Activated gamma-delta T cell (primary cell): ENCODE data around the gene NKTR.
"Not testable (repeated sequence)": the region's sequence is repeated elsewhere in the genome, so short reads cannot be mapped to it uniquely, and the experiment has no call there.

ENCODE experiments used
- DNase-seq: peaks from one replicate; lab custom pipeline; 2025; lab: John Stamatoyannopoulos, UW

NKTR gene

GRCh38 chr3:42595682-42596081 is 4.8 kb upstream of the NKTR start:
- DNase-seq, result no peak

GRCh38 chr3:42597098-42597497 is 3.4 kb upstream of the NKTR start:
- not testable (repeated sequence) for DNase-seq

DNA sequence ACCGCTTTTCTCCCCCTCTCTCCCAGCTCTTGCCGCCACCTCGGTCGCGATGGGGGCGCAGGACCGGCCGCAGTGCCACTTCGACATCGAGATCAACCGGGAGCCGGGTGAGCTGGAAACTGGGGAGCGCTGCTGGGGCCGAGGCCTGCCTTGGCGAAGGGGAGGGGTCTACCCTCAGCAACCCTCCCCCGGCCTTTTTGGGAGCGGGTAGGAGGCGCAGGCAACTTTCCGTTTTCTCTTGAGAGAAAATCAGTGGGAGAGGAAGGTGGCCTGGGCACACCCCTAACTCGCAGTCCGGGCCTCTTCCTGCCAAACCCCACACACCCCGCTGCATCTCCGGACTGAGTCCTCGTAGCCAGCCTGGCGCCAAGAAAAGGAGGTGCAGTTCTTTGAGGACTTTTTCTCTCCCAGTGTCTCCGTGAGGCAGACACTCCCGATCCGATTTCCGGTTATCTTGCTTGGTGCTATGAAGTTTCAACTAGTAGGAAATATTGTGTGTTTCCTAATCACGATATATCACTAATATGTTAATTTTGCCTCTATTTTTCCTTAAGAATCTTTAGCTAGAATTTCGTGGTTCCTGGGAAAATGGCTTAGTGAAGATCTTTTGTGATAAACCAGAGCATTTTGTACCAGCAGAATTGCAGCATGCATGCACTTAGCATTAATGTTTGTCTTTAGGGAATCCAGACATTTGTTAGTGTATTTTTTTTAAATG is 631 bp downstream of the NKTR start:
- no peak for DNase-seq

DNA sequence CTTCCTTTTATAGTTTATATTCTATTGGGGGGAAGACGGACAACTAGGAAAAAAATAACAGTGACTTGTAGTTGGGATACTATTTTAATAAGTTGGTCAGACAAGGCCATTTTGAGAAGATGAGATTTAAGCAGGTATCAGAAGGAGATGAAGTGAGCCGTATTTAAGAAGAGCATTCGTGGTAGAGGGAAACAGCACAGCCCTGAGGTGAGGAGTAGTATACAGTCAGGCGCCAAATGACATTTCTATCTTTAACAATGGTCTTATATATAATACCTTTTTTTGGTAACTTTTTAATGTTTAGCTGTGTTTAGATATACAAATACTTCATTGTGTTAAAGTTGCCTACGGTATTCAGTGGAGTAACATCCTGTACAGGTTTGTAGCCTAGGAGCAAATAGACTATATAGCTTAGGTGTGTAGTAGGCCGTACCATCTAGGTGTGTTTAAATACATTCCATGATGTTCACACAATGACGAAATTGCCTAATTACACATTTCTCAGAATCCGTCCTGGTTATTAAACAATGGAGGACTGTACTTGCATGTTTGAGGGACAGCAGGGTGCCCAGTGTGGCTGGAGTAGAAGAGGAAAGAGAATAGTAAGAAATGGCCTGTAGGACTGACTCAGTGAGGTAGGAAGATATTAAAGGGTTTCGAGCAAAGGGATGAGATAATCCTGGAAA is 1.6 kb downstream of the NKTR start:
- no peak for DNase-seq

DNA sequence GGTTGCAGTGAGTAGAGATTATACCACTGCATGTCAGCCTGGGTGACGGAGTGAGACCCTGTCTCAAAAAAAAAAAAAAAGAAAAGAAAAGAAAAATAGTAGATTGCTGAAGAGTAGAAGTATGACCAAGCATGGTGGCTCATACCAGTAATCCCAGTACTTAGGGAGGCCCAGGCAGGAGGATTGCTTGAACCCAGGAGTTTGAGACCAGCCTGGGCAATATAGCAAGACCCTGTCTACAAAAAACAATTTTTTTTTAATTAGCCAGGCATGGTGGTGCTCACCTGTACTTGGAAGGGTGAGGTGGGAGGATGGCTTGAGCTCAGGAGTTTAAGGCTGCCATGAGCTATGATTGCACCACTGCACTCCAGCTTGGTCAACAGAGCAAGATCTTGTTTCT is 2.5 kb downstream of the NKTR start:
- no peak for DNase-seq

DNA sequence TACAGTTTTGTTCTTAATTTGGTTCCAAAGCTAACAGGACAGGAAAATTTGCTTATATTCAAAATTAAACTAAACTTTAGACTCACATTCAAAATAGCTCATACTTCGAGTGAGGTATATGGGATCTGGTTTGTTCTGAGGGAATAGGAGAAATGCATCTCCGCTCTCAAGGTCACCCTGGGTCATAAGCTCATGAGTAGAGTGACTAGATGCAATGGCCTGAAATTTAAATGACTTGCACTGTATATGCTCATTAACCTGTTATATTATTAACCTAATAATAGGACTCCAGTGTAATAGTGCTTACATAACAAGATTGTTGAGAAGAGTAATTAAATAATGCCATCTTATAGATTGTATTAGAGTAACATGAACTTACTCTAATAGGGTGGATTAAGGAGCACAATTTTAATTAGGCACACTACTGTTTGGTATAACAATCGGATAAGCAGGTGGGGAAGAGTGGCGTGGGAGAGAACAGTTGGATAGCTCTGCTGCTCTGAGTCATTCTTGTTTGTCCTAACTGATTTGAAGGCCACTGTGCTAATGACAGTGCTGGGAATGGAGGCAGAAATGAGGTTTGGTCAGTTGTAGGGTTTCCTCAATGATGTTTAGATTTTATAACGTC is 5.2 kb downstream of the NKTR start:
- no peak for DNase-seq

DNA sequence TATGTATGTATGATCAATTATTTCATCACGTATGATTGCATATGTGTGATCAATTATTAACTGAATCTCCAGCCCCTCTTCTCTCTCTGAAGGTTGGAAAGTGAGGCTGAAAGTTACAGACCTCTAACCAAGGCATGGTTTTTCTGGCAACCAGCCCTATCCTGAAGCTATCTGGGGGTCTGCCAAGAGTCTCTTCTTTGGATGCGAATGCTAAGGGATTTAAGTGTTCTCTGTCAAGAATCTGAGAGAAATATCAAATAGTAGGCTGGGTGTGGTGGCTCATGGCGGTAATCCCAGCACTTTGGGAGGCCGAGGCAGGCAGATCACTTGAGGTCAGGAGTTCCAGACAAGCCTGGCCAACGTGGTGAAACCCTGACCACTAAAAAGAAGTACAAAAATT is 8.1 kb downstream of the NKTR start:
- no peak for DNase-seq

GRCh38 chr3:42610976-42611375 is 10.5 kb downstream of the NKTR start:
- DNase-seq, result no peak

DNA sequence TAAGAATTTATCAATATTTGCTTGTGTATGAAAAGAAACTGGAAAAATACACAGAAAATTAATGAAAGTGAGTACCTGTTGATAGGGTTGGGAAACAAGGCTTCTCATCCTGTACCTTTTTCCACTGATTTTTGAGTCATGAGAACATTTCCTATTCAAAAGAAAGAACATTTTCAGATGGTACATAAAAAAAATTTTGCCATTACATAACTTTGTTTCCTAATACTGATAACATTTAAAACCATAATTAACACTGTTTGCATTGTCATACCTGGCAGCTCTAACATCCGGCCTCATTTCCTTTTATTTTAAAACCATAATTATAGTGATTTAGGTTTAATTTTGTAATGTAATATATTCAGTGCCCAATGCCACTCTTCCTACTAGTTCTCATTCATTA is 11.7 kb downstream of the NKTR start:
- DNase-seq, result no peak

DNA sequence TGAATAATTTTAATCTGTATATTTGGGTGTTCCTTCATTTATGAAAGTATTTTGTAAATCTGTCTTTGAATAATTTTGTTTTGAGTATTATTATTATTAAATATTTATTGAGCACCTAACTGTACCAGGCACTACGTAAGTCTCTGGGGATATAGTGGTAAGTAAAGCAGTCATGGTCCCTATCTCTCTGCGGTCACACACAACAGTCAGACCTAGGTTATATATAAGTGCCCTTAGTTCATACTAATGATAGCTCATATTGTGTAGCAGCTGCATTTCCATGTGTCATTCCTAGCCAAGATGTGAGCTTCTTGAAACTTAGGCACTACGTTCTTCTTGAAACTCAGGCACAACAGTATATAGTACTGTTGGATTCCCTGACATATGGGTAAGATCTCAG is 12.4 kb downstream of the NKTR start:
- no peak for DNase-seq

DNA sequence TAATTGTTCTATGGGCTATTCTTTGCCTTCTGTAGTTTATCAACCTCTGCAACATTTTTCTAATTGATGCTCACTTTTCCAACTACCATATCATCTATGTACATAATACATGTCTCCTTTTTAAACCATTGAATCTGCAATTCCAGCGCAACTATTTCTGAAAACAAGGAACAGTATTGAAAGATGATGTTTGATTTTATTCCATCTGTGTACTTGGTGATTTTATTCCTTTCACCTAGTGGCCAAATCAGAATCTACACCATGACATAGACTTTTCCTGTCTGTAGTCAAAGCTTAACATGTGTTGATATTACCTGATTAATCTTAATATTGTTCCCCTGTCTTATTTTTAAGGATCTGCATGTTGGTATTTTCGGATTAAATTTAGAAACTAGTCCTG is 13.0 kb downstream of the NKTR start:
- no peak for DNase-seq

DNA sequence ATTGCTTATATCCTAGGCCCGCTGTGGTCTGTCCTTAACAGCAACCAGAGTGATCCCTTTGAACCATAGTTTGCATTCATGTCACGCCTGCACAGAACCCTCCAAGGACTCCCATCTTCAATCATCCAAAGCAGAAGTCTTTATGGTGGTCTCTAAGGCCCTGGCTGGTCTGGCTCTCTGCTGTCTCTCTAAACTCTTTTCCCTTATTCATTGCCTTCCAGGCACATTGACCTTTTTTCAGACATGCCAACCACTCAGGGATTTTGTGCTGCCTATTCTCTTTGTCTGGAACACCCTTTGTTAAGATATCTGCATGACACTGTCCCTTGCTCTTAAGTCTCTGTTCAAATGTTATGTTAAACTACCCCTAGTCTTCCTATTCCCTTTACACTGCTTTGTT is 31.1 kb downstream of the NKTR start:
- DNase-seq, result no peak

- DNase-seq, result no peak
These were observed 31.7 kb downstream of the NKTR start for GRCh38 chr3:42632146-42632545.

DNA sequence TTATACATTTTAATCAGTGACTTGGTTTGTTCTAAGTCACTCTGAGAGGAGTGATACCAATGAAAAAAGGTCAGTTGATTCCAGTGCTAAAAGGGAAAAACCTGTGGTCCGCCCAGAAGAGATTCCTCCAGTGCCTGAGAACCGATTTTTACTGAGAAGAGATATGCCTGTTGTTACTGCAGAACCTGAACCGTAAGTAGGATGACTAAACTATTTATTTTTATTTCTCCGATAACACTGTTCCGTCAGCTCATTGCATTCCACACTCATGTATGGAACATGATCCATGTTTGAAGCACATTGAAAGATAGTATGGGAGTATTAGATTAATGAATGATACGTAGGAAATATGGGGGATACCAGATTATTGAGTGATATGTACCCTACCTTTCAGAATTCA is 33.1 kb downstream of the NKTR start:
- no peak for DNase-seq

DNA sequence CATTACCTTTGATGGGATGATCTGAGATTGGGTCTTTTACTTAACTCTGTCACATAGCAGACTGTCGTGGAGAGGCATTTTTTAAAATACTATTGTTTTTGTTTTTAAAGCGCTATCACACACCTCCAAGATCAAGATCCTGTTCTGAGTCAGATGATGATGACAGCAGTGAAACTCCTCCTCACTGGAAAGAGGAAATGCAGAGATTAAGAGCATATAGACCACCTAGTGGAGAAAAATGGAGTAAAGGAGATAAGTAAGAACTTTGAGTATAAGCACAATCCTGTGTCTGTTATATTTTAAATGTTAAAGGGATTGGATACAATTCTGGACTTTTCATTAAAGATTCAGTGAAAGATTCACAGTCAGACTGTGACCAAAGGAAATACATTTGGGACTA is 34.6 kb downstream of the NKTR start:
- DNase-seq, result no peak

- DNase-seq, result no peak
These were observed 36.5 kb downstream of the NKTR start for GRCh38 chr3:42637001-42637400.

DNA sequence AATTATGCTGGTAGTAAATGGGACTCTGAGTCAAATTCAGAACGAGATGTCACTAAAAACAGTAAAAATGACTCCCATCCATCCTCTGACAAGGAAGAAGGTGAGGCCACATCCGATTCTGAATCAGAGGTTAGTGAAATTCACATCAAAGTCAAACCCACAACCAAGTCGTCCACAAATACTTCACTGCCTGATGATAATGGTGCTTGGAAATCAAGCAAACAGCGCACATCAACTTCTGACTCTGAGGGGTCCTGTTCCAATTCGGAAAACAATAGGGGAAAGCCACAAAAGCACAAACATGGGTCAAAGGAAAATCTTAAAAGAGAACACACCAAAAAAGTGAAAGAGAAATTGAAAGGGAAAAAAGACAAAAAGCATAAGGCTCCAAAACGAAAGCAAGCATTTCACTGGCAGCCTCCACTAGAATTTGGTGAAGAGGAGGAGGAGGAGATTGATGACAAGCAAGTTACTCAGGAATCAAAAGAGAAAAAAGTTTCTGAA is 37.9 kb downstream of the NKTR start:
- DNase-seq, result no peak

DNA sequence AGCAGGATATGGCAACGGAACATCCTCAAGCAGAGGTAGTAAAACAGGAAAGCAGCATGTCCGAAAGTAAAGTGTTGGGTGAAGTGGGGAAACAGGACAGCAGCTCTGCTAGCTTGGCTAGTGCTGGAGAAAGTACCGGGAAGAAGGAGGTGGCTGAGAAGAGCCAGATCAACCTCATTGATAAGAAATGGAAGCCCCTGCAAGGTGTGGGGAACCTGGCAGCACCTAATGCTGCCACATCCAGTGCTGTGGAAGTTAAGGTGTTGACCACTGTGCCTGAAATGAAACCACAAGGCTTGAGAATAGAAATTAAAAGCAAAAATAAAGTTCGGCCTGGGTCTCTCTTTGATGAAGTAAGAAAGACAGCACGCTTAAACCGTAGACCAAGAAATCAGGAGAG is 38.7 kb downstream of the NKTR start:
- DNase-seq, result no peak

- no peak for DNase-seq
These were observed 39.6 kb downstream of the NKTR start for GRCh38 chr3:42640129-42640528.

DNA sequence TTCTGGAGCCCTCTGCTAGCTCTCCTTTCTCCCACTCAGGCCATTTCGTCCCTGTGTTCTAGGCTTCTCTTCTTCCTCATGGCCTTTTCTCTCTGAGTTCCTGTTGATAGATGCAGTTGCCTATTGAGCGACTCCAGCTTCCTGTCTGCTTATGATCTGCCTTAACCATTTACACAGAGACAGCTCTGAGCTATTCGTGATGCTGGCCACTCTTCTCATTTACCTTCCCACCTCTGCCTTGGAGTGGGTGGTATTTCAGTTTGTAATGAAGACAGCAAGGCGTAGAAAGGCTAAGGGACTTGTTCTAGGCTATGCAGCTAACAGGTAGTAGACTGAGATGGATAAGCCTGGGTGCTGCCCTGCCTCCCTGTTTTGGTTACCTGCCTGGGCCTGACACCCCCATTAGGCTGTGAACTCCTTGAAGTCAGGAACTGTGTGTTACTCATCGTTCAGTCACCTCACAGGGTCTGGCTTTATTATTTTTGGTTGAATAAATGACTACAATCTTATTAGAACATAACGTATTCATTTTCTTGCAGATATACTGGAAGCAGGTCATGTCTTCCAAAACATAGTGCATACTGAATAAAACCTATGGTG is 40.4 kb downstream of the NKTR start:
- DNase-seq, result no peak

GRCh38 chr3:42647821-42648459 is 47.5 kb downstream of the NKTR start:
- no peak for DNase-seq

- DNase-seq, result no peak
These were observed 48.5 kb downstream of the NKTR start for GRCh38 chr3:42649006-42649405.
